HG03139 (cell line): ENCODE data around the gene EZH1.
"Not testable (repeated sequence)": the region's sequence is repeated elsewhere in the genome, so short reads cannot be mapped to it uniquely, and the experiment has no call there.

Experiments
- ATAC-seq: cut with Tn5 transposase; IDR thresholded peaks from one replicate; pipeline ENCODE4 v1.9.1; 2021; ENCODE audit not compliant: unreplicated experiment

Gene EZH1

GRCh38 chr17:42670789-42671657, 73.8 kb downstream of the EZH1 start:
- ATAC-seq, result no peak

GRCh38 chr17:42669977-42670788, 74.7 kb downstream of the EZH1 start:
- no peak for ATAC-seq

GRCh38 chr17:42669705-42669976, 75.2 kb downstream of the EZH1 start:
- ATAC-seq, result no peak

- ATAC-seq, result no peak
These were observed 77.5 kb downstream of the EZH1 start for GRCh38 chr17:42667088-42667951.

GRCh38 chr17:42666126-42666525, 78.7 kb downstream of the EZH1 start:
- ATAC-seq, result not testable (repeated sequence)

- ATAC-seq, result no peak
These were observed 79.2 kb downstream of the EZH1 start for GRCh38 chr17:42665581-42666001.

- no peak for ATAC-seq
These were observed 84.0 kb downstream of the EZH1 start for GRCh38 chr17:42660692-42661345.

- ATAC-seq, result not testable (repeated sequence)
These were observed 84.9 kb downstream of the EZH1 start for GRCh38 chr17:42659932-42660274.

GRCh38 chr17:42659079-42659931, 85.5 kb downstream of the EZH1 start, which contains the start of gene TUBG2:
Gene TUBG2 (plus strand): TSS chr17:42659284. CDS start chr17:42659504, 220 bp downstream.
- no peak for ATAC-seq

GRCh38 chr17:42657824-42658588, 86.8 kb downstream of the EZH1 start:
- ATAC-seq, result no peak

GRCh38 chr17:42655528-42655927, 89.3 kb downstream of the EZH1 start:
- ATAC-seq, result no peak

- no peak for ATAC-seq
These were observed 91.4 kb downstream of the EZH1 start for GRCh38 chr17:42653179-42654124.

- no peak for ATAC-seq
These were observed 93.4 kb downstream of the EZH1 start for GRCh38 chr17:42651392-42651791.
